GM23338 (cell line): ENCODE measurements around the gene GTF3C1. TPM values are rescaled to one million over a fixed set of nuclear protein-coding genes. Genes with fewer than 3 reads are reported as not detected.

ENCODE experiments used
- ATAC-seq: fragments of 200-7000 bp; cut with Tn5 transposase; 3 replicates; pipeline ENCODE4 v1.9.1; 2020
- DNase-seq: peaks from one replicate; pipeline ENCODE4 v3.0.0-alpha.2; 2015; ENCODE audit warnings: low spot score
- H2AFZ ChIP-seq: fragments of 200-600 bp; sonication (generic); 2 replicates; pipeline ENCODE4 v1.8.0; 2016; ENCODE audit warnings: antibody characterized with exemption, mild to moderate bottlenecking, moderate library complexity
- H3F3A ChIP-seq: fragments of 200-600 bp; sonication (generic); replicated peaks from 2 replicates; pipeline ENCODE4 v1.8.0; 2017; ENCODE audit warnings: antibody characterized with exemption, mixed run types, low read depth
- H3K27ac ChIP-seq: fragments of 200-600 bp; sonication (generic); 2 replicates; pipeline ENCODE4 v1.6.1; 2016; ENCODE audit warnings: low read depth
- H3K27me3 ChIP-seq: fragments of 200-600 bp; sonication (generic); 2 replicates; pipeline ENCODE4 v1.8.0; 2016; ENCODE audit warnings: mild to moderate bottlenecking, mixed run types, moderate library complexity; ENCODE audit not compliant: insufficient read depth
- H3K36me3 ChIP-seq: fragments of 200-600 bp; sonication (generic); 2 replicates; pipeline ENCODE4 v1.8.0; 2016; ENCODE audit warnings: mild to moderate bottlenecking; ENCODE audit not compliant: insufficient read depth
- H3K4me1 ChIP-seq: fragments of 200-600 bp; sonication (generic); 2 replicates; pipeline ENCODE4 v1.8.0; 2016; ENCODE audit warnings: mild to moderate bottlenecking, moderate library complexity; ENCODE audit not compliant: insufficient read depth
- H3K4me2 ChIP-seq: fragments of 200-600 bp; sonication (generic); 2 replicates; pipeline ENCODE4 v1.7.1; 2017; ENCODE audit warnings: mixed run types
- H3K4me3 ChIP-seq: fragments of 200-600 bp; sonication (generic); 2 replicates; pipeline ENCODE4 v1.6.1; 2016; ENCODE audit warnings: mixed run types
- H3K79me2 ChIP-seq: fragments of 200-600 bp; sonication (generic); replicated peaks from 2 replicates; pipeline ENCODE4 v1.8.0; 2017; ENCODE audit warnings: mild to moderate bottlenecking; ENCODE audit not compliant: insufficient read depth
- H3K9me2 ChIP-seq: fragments of 200-600 bp; sonication (generic); 2 replicates; pipeline ENCODE4 v1.8.0; 2017; ENCODE audit not compliant: insufficient read depth
- H4K20me1 ChIP-seq: fragments of 200-600 bp; sonication (generic); replicated peaks from 2 replicates; pipeline ENCODE4 v1.8.0; 2017; ENCODE audit warnings: mild to moderate bottlenecking; ENCODE audit not compliant: insufficient read depth
- H3K27ac Mint-ChIP-seq: 2 replicates; pipeline ENCODE4 v1.8.0; 2020; ENCODE audit warnings: inconsistent platforms, mild to moderate bottlenecking, moderate library complexity, mixed read lengths
- H3K27me3 Mint-ChIP-seq: 3 replicates; pipeline ENCODE4 v1.8.0; 2022; ENCODE audit warnings: low read depth, mild to moderate bottlenecking, moderate library complexity, mixed read lengths, inconsistent platforms; ENCODE audit not compliant: insufficient read depth, poor library complexity
- H3K36me3 Mint-ChIP-seq: 3 replicates; pipeline ENCODE4 v1.8.0; 2021; ENCODE audit warnings: low read depth, mild to moderate bottlenecking, inconsistent platforms, moderate library complexity, mixed read lengths
- H3K4me1 Mint-ChIP-seq: 3 replicates; pipeline ENCODE4 v1.8.0; 2020; ENCODE audit warnings: mild to moderate bottlenecking, inconsistent platforms, mixed read lengths
- H3K4me3 Mint-ChIP-seq: 3 replicates; pipeline ENCODE4 v1.8.0; 2021; ENCODE audit warnings: moderate library complexity, mild to moderate bottlenecking, inconsistent platforms, mixed read lengths
- H3K9me3 Mint-ChIP-seq: 3 replicates; pipeline ENCODE4 v1.8.0; 2020; ENCODE audit warnings: moderate library complexity, mild to moderate bottlenecking, inconsistent platforms, mixed read lengths
- EZH2 ChIP-seq: fragments of 200-600 bp; sonication (generic); IDR thresholded peaks from one replicate; pipeline ENCODE4 v1.8.0; 2017; ENCODE audit warnings: antibody characterized with exemption, mild to moderate bottlenecking, low read depth; ENCODE audit not compliant: unreplicated experiment
- EZH2phosphoT487 ChIP-seq: fragments of 200-600 bp; sonication (generic); IDR thresholded peaks from one replicate; pipeline ENCODE4 v1.8.1; 2018; ENCODE audit warnings: antibody characterized with exemption; ENCODE audit not compliant: unreplicated experiment
- JUNB ChIP-seq: IDR thresholded peaks from one replicate; pipeline ENCODE4 v1.6.1; 2016; ENCODE audit warnings: antibody characterized with exemption; ENCODE audit not compliant: unreplicated experiment
- POLR2AphosphoS5 ChIP-seq: IDR thresholded peaks from 2 replicates; pipeline ENCODE4 v1.6.1; 2016; ENCODE audit warnings: antibody characterized with exemption, low read depth
- STAT1 ChIP-seq: IDR thresholded peaks from one replicate; pipeline ENCODE4 v1.6.1; 2016; ENCODE audit warnings: antibody characterized with exemption; ENCODE audit not compliant: unreplicated experiment
- ZNF114 ChIP-seq: fragments of 250-450 bp; sonication (Bioruptor Pico); IDR thresholded peaks from 2 replicates; pipeline ENCODE4 v1.5.0; 2020; ENCODE audit warnings: mild to moderate bottlenecking, moderate library complexity
- polyA plus RNA-seq: library from polyadenylated mRNA; unstranded; fragments of >200 nt; fragmentation: Nextera tagmentation; extraction: Ambion mirVana; gene quantifications from 2 replicates; pipeline ENCODE4 v1.2.1, GENCODE V29; 2016
- total RNA-seq: library from RNA; depleted of rRNA; stranded (reverse); fragments of >200 nt; shearing (Covaris generic); gene quantifications from 2 replicates; pipeline ENCODE4 v1.2.3, GENCODE V29; 2014
- TF ChIP-seq, protein P1 (sequence below): fragments of 250-450 bp; sonication (Bioruptor Pico); IDR thresholded peaks from 2 replicates; pipeline ENCODE4 v1.5.0; 2020; ENCODE audit warnings: mild to moderate bottlenecking, moderate library complexity

Gene GTF3C1
- total and polyA plus RNA-seq, 2 experiments from 2014 or later: 78.5 to 138 TPM

DNA sequence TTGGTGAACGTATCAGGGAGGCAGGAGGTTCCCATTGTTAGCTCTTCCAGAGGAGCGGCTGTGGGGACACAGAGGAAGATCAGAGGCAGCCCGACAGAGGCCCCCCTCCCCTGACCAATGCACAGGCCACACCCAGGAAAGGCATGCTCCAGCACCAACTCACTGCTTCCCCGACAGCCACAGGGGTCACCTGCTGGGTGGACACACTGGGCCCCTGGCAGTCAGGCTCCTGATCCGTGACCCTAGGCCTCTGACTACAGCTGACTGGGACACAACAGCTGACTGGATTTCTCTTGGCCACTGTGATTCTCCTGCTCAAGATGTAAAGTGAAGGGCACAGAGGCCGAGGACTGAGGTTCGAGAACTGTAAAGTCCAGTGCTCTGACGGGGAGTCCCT is 84.2 kb downstream of the GTF3C1 start (continued):
- TF ChIP-seq, protein P1, sequence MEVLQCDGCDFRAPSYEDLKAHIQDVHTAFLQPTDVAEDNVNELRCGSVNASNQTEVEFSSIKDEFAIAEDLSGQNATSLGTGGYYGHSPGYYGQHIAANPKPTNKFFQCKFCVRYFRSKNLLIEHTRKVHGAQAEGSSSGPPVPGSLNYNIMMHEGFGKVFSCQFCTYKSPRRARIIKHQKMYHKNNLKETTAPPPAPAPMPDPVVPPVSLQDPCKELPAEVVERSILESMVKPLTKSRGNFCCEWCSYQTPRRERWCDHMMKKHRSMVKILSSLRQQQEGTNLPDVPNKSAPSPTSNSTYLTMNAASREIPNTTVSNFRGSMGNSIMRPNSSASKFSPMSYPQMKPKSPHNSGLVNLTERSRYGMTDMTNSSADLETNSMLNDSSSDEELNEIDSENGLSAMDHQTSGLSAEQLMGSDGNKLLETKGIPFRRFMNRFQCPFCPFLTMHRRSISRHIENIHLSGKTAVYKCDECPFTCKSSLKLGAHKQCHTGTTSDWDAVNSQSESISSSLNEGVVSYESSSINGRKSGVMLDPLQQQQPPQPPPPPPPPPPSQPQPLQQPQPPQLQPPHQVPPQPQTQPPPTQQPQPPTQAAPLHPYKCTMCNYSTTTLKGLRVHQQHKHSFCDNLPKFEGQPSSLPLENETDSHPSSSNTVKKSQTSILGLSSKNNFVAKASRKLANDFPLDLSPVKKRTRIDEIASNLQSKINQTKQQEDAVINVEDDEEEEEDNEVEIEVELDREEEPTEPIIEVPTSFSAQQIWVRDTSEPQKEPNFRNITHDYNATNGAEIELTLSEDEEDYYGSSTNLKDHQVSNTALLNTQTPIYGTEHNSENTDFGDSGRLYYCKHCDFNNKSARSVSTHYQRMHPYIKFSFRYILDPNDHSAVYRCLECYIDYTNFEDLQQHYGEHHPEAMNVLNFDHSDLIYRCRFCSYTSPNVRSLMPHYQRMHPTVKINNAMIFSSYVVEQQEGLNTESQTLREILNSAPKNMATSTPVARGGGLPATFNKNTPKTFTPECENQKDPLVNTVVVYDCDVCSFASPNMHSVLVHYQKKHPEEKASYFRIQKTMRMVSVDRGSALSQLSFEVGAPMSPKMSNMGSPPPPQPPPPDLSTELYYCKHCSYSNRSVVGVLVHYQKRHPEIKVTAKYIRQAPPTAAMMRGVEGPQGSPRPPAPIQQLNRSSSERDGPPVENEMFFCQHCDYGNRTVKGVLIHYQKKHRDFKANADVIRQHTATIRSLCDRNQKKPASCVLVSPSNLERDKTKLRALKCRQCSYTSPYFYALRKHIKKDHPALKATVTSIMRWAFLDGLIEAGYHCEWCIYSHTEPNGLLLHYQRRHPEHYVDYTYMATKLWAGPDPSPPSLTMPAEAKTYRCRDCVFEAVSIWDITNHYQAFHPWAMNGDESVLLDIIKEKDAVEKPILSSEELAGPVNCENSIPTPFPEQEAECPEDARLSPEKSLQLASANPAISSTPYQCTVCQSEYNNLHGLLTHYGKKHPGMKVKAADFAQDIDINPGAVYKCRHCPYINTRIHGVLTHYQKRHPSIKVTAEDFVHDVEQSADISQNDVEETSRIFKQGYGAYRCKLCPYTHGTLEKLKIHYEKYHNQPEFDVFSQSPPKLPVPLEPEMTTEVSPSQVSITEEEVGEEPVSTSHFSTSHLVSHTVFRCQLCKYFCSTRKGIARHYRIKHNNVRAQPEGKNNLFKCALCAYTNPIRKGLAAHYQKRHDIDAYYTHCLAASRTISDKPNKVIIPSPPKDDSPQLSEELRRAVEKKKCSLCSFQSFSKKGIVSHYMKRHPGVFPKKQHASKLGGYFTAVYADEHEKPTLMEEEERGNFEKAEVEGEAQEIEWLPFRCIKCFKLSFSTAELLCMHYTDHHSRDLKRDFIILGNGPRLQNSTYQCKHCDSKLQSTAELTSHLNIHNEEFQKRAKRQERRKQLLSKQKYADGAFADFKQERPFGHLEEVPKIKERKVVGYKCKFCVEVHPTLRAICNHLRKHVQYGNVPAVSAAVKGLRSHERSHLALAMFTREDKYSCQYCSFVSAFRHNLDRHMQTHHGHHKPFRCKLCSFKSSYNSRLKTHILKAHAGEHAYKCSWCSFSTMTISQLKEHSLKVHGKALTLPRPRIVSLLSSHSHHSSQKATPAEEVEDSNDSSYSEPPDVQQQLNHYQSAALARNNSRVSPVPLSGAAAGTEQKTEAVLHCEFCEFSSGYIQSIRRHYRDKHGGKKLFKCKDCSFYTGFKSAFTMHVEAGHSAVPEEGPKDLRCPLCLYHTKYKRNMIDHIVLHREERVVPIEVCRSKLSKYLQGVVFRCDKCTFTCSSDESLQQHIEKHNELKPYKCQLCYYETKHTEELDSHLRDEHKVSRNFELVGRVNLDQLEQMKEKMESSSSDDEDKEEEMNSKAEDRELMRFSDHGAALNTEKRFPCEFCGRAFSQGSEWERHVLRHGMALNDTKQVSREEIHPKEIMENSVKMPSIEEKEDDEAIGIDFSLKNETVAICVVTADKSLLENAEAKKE (CRISPR knock-in tag): no peak

DNA sequence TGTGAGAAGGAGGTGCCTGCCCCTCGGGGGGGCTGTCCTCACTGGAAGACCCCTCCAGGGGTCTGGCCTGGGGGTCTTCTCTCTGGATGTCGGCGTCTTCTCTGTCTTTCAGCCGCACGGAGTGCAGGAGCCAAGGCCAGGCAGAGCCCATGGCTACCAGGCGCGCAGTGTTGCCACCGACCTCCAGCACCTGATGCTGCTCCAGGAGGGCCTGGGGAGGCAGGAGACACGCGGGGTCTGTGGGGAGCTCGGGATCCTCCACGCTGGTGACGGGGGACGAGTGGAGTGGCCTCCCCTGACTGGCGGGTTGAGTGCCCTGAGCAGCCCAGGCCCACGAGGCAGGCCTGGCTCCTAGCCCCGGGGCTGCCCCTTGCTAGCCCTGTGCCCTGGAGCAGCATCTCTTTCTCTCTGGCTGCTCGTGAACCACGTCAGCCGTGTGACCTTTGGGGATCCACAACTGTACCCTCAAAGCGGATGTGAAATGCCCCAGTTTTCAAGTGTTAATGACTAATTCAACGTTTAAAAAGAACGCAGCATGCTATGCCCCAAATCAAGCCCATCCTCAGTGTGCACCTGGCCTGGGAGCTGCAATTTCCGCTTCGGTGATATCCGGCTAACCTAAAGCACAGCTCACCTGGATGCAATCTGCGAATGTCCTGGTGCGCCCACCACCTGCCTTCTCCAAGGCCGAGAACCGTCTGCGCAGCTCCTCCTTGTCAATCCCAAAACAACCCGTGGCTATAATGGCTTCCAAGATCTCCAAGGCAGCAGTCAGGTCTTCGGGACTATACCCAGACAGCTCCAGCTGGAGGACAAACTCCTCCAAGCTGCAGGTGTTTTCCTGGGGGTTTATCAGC is 84.9 kb downstream of the GTF3C1 start:
- Histone ChIP-seq H3F3A (no peaks in the 10 kb centered on the region), H3K27me3 (no peaks in the 10 kb centered on the region), H3K9me2 (no peaks in the 10 kb centered on the region), H3K36me3 (0 out of 2 replicates have a peak, but pooled peaks cover 22% of the 10 kb centered on the region), H3K27ac (no peak overlapping the region), H3K79me2 (no peaks in the 10 kb centered on the region), H2AFZ (no peak overlapping the region), H3K4me3 (no peak overlapping the region), H3K4me1 (no peaks in the 10 kb centered on the region), H3K4me2 (no peak overlapping the region), H4K20me1 (peaks cover 8% of the 10 kb centered on the region; the same call in 1 of the 2 replicates)
- DNase-seq (no peak), ATAC-seq (peak; percentile 18; the same call in 1 of the 3 replicates)
- Mint-ChIP-seq H3K36me3 (peaks cover 60% of the 10 kb centered on the region), H3K9me3 (no peaks in the 10 kb centered on the region), H3K27ac (no peak overlapping the region), H3K27me3 (peaks cover 9% of the 10 kb centered on the region), H3K4me3 (no peak overlapping the region), H3K4me1 (no peaks in the 10 kb centered on the region)
- no peak for TF ChIP-seq POLR2AphosphoS5
- no peak for TF ChIP-seq JUNB
- TF ChIP-seq STAT1: no peak
- TF ChIP-seq, protein P1 (CRISPR knock-in tag): no peak
- TF ChIP-seq EZH2phosphoT487: no peak
- no peak for TF ChIP-seq ZNF114 (CRISPR knock-in tag)
- TF ChIP-seq EZH2: no peak
